K562 (cell line): ENCODE results near the gene GLIPR2.

ENCODE experiments used
- CTCF ChIP-seq, 3 experiments: IDR thresholded peaks in 2 of 3; conservative IDR thresholded peaks in 1 of 3; 2 replicates each; pipeline ENCODE4 v1.5.1; 2011 to 2012; ENCODE audit warnings: low read length in 3 of 3, mild to moderate bottlenecking in 3 of 3, control low read depth in 2 of 3, improper control_type of control experiment in 1 of 3, inconsistent platforms in 1 of 3, low read depth in 1 of 3, mixed read lengths in 1 of 3, moderate library complexity in 1 of 3; ENCODE audit not compliant: insufficient read depth in 2 of 3
- CUX1 ChIP-seq: fragments of 200-800 bp; sonication (Bioruptor generic); IDR thresholded peaks from 2 replicates; pipeline ENCODE4 v1.6.1; 2016; ENCODE audit warnings: missing genetic modification characterization, missing compliant biosample characterization
- ELK1 ChIP-seq: sonication (generic); formaldehyde crosslinking; IDR thresholded peaks from 2 replicates; pipeline ENCODE4 v1.8.1; 2022; ENCODE audit warnings: missing genetic modification reagents
- EZH2 ChIP-seq: IDR thresholded peaks from 2 replicates; pipeline ENCODE4 v1.6.1; 2012; ENCODE audit warnings: low read depth, mild to moderate bottlenecking, inconsistent platforms, low read length, borderline replicate concordance
- JUND ChIP-seq, 2 experiments: IDR thresholded peaks; 2 replicates in 1 of 2; 3 replicates in 1 of 2; pipeline ENCODE4 v1.6.1; 2011; ENCODE audit warnings: borderline replicate concordance in 2 of 2, low read depth in 2 of 2, low read length in 2 of 2, improper control_type of control experiment in 1 of 2, missing biosample characterization in 1 of 2, missing genetic modification characterization in 1 of 2, missing genetic modification reagents in 1 of 2
- MNT ChIP-seq, 2 experiments: fragments of 450-650 bp; conservative IDR thresholded peaks; 2 replicates each; pipeline ENCODE4 v1.6.1; 2017; ENCODE audit warnings: mild to moderate bottlenecking in 2 of 2, moderate library complexity in 2 of 2
- NR2C2 ChIP-seq, 2 experiments: fragments of 200-800 bp in 1 of 2; sonication (Bioruptor generic) in 1 of 2; sonication (generic) in 1 of 2; formaldehyde crosslinking in 1 of 2; IDR thresholded peaks; 2 replicates each; pipeline versions ENCODE4 v1.6.1 to v1.8.0; 2016 to 2022; ENCODE audit warnings: mild to moderate bottlenecking in 1 of 2, missing compliant biosample characterization in 1 of 2, missing genetic modification characterization in 1 of 2, missing genetic modification reagents in 1 of 2
- POLR2AphosphoS5 ChIP-seq: IDR thresholded peaks from 2 replicates; pipeline ENCODE4 v1.6.1; 2011; ENCODE audit warnings: mild to moderate bottlenecking, low read depth, low read length, moderate library complexity; ENCODE audit not compliant: control insufficient read depth, insufficient read depth
- PREB ChIP-seq: sonication (generic); formaldehyde crosslinking; IDR thresholded peaks from 2 replicates; pipeline ENCODE4 v1.8.1; 2023; ENCODE audit warnings: mild to moderate bottlenecking, missing genetic modification reagents
- SRF ChIP-seq, 2 experiments: fragments of 250-450, 450-650 bp in 1 of 2; sonication (Bioruptor Pico) in 1 of 2; sonication (generic) in 1 of 2; formaldehyde crosslinking; IDR thresholded peaks; 2 replicates each; pipeline versions ENCODE4 v1.5.0 to v1.5.1; 2020 to 2022; ENCODE audit warnings: mild to moderate bottlenecking in 1 of 2, missing genetic modification reagents in 1 of 2
- VEZF1 ChIP-seq: fragments of 200-800 bp; sonication (Bioruptor generic); IDR thresholded peaks from 2 replicates; pipeline ENCODE4 v1.6.1; 2017; ENCODE audit warnings: missing genetic modification characterization, missing compliant biosample characterization
- ZNF586 ChIP-seq: fragments of 450-650 bp; formaldehyde crosslinking; conservative IDR thresholded peaks from 2 replicates; pipeline ENCODE4 v1.4.0; 2020; ENCODE audit warnings: mild to moderate bottlenecking, moderate library complexity

GRCh38 chr9:36174271-36174670 lies 37.7 kb downstream of the GLIPR2 start:
- TF ChIP-seq MNT (conservative IDR thresholded peaks at IDR 0.05): no peak
- no peak for TF ChIP-seq POLR2AphosphoS5
- TF ChIP-seq ELK1: no peak
- no peak for TF ChIP-seq SRF (CRISPR knock-in tag; IDR thresholded peaks at IDR 0.05)
- no peak for TF ChIP-seq CUX1 (CRISPR knock-in tag)
- no peak for TF ChIP-seq NR2C2 (CRISPR knock-in tag; IDR thresholded peaks at IDR 0.05)
- TF ChIP-seq NR2C2 (tag; IDR thresholded peaks at IDR 0.05): no peak
- TF ChIP-seq VEZF1 (CRISPR knock-in tag): no peak
- no peak for TF ChIP-seq CTCF (IDR thresholded peaks at IDR 0.05 in 2 of 3, conservative IDR thresholded peaks at IDR 0.05 in 1 of 3; ENCODE audit: insufficient read depth in 2 of 3, low read depth in 1 of 3, low read length in 3 of 3)
- TF ChIP-seq PREB: no peak
- no peak for TF ChIP-seq EZH2
- TF ChIP-seq JUND (IDR thresholded peaks at IDR 0.05; ENCODE audit: borderline replicate concordance, low read depth, low read length): no peak
- no peak for TF ChIP-seq JUND (tag; IDR thresholded peaks at IDR 0.05; ENCODE audit: borderline replicate concordance, low read depth, low read length)
- no peak for TF ChIP-seq ZNF586
